ENCODE data around the gene EVA1C. TPM values are rescaled to one million over a fixed set of nuclear protein-coding genes. Genes with fewer than 3 reads are reported as not detected.
"Not testable (repeated sequence)": the region's sequence is repeated elsewhere in the genome, so short reads cannot be mapped to it uniquely, and the experiment has no call there.

Gene EVA1C
- total RNA-seq, 3 donors from 2014 or later: 12.8 to 15.3 (median 14.7) TPM

DNA sequence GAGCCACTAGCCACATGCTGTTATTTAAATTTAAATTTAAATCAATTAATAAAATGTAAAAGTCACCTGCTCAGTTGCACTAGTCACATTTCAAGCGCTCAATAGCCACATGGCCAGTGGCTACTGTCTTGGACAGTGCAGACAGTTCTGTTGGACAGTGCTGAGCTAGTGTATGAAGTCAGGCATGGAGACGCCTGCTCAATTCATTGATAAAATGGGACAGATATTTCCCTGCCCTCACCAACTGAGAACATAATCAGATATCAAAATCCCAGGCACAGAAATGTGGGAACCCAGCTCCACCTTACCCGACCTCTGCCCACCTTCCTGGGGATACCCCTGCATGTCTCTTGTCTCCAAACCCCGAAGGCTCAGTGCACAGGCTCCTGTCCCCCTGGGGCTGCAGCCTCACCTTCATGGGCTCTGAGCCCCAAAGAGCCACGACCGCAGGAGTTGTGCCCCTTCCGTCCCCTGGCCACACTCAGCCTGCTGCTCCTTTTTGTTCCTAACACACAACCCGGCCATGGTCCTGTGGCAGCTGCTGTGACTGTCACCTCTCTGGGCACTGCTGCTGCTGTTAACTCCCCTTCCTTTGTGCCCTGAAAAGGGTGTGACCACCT is 109.3 kb downstream of the EVA1C start:
- DNase-seq: no peak
- Mint-ChIP-seq H3K36me3 (ENCODE audit: insufficient read depth) (no peaks in the 10 kb centered on the region), H3K27me3 (ENCODE audit: low read depth) (no peaks in the 10 kb centered on the region), H3K9me3 (peaks cover 4% of the 10 kb centered on the region), H3K4me3 (no peak overlapping the region), H3K4me1 (ENCODE audit: low read depth) (no peaks in the 10 kb centered on the region)
- no peak for ATAC-seq

GRCh38 chr21:32523463-32523862 is 111.0 kb downstream of the EVA1C start:
- H3K4me1 Mint-ChIP-seq (ENCODE audit: low read depth): no peaks in the 10 kb centered on the region
- H3K4me3 Mint-ChIP-seq: no peak overlapping the region
- no peaks in the 10 kb centered on the region for H3K27me3 Mint-ChIP-seq (ENCODE audit: low read depth)
- DNase-seq (no peak), ATAC-seq (no peak)
- no peaks in the 10 kb centered on the region for H3K36me3 Mint-ChIP-seq (ENCODE audit: insufficient read depth)
- no peaks in the 10 kb centered on the region for H3K9me3 Mint-ChIP-seq

DNA sequence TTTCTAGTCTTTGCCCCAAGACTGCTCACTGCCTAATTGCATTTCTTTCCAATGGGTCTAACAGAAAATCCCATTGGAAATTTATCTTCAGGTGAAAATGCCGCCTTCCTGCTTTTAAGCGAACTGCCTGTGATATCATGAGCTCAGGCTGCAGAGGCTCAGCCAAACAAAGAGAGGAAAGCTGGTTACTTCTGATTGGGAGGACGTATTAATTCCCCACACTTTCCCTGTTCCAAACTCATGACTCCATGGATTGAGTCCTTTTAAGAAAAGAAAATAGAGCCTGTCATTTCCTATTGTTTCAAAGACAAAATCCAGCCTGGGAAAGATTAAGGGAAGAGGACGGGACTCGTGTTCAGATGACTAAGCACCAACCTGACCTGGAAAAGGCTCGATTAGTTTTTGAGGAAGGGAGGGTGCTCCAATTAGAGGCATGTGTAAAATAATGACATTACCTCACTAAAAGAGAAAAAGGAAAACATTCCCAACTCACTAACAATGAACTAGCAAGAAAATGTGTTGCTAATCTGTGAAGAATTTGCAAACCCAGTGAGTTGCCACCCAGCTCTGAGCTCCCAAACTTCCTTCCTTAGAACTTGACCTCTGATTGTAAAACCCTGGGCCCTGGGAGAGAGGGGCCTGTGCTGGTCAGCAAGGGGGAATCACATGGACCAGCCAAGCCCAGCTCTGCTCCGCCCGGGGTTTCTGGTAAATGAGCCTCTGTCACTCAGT is 111.6 kb downstream of the EVA1C start:
- ATAC-seq (no peak), DNase-seq (no peak)
- H3K36me3 Mint-ChIP-seq (ENCODE audit: insufficient read depth): no peaks in the 10 kb centered on the region
- no peaks in the 10 kb centered on the region for H3K27me3 Mint-ChIP-seq (ENCODE audit: low read depth)
- no peaks in the 10 kb centered on the region for H3K9me3 Mint-ChIP-seq
- no peaks in the 10 kb centered on the region for H3K4me1 Mint-ChIP-seq (ENCODE audit: low read depth)
- no peak overlapping the region for H3K4me3 Mint-ChIP-seq

DNA sequence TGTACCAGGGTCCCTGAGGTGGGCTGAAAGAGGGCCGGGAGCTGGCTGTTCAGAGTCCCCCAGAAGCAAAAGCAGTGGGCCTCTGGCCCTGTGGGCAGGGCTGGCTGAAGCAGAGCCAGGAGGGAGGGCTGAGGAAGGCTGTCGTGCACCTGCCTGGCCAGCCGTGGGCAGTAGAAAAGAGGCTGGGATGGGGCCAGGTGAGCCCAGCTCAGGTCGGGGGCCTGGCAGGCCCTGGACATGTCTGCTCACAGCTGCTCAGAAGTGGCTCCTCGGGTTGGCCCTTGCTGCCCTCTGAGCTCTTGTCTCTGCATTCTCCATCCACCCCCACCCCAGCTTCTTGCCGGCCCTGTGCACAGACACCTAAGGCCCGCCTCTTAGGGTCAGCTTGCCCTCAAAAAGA is 112.8 kb downstream of the EVA1C start:
- Mint-ChIP-seq H3K36me3 (ENCODE audit: insufficient read depth) (no peaks in the 10 kb centered on the region), H3K9me3 (no peaks in the 10 kb centered on the region), H3K4me1 (ENCODE audit: low read depth) (no peaks in the 10 kb centered on the region), H3K27me3 (ENCODE audit: low read depth) (no peaks in the 10 kb centered on the region), H3K4me3 (no peak overlapping the region)
- DNase-seq (no peak), ATAC-seq (no peak)

DNA sequence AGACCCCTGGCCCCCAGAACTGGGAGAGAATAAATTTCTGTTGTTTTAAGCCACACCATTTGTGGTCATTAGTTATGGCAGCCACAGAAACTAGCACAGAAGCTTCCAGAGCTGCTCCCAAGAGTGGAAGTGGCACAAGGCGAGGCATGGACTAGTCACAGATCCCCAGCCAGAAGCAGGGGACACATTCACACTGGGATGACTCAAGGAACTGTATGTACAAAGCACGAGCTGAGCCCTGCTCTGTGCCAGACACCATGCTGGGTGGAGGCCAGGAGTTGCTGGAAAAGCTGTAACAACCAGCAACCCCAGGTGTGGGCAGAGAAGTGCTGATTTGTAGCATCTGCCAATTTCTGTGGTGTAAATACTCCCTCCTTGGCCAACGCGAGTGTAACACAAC is 117.2 kb downstream of the EVA1C start:
- no peak overlapping the region for H3K4me3 Mint-ChIP-seq
- DNase-seq (no peak), ATAC-seq (no peak)
- H3K36me3 Mint-ChIP-seq (ENCODE audit: insufficient read depth): no peaks in the 10 kb centered on the region
- no peaks in the 10 kb centered on the region for H3K27me3 Mint-ChIP-seq (ENCODE audit: low read depth)
- no peaks in the 10 kb centered on the region for H3K9me3 Mint-ChIP-seq
- H3K4me1 Mint-ChIP-seq (ENCODE audit: low read depth): no peaks in the 10 kb centered on the region

DNA sequence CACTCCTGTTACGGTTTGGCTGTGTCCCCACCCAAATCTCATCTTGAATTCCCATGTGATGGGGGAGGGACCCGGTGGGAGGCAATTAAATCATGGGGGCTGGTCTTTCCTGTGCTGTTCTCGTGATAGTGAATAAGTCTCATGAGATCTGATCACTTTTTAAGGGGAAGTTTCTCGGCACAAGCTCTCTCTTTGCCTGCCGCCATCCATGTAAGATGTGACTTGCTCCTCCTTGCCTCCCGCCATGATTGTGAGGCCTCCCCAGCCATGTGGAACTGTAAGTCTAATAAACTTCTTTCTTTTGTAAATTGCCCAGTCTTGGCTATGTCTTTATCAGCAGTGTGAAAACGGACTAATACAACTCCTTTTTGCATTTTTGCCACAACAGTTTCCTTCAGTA is 118.3 kb downstream of the EVA1C start:
- not testable (repeated sequence) for H3K27me3 Mint-ChIP-seq (ENCODE audit: low read depth); ATAC-seq; H3K4me1 Mint-ChIP-seq (ENCODE audit: low read depth); H3K4me3 Mint-ChIP-seq; DNase-seq; H3K36me3 Mint-ChIP-seq (ENCODE audit: insufficient read depth); H3K9me3 Mint-ChIP-seq

DNA sequence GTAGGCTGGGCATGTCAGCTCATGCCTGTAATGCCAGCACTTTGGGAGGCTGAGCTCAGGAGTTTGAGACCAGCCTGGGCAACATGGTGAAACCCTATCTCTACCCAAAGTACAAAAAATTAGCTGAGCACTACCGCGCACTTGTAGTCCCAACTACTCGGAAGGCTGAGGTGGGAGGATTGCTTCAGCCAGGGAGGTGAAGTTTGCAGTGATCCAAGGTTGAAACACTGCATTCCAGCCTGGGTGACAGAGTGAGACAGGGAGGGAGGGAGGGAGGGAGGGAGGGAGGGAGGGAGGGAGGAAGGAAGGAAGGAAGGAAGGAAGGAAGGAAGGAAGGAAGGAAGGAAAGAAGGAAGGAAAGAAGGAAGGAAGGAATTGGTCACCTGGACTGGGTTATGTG is 119.1 kb downstream of the EVA1C start:
- ATAC-seq; H3K4me3 Mint-ChIP-seq; H3K9me3 Mint-ChIP-seq; H3K4me1 Mint-ChIP-seq (ENCODE audit: low read depth); H3K36me3 Mint-ChIP-seq (ENCODE audit: insufficient read depth); H3K27me3 Mint-ChIP-seq (ENCODE audit: low read depth); DNase-seq: not testable (repeated sequence)

DNA sequence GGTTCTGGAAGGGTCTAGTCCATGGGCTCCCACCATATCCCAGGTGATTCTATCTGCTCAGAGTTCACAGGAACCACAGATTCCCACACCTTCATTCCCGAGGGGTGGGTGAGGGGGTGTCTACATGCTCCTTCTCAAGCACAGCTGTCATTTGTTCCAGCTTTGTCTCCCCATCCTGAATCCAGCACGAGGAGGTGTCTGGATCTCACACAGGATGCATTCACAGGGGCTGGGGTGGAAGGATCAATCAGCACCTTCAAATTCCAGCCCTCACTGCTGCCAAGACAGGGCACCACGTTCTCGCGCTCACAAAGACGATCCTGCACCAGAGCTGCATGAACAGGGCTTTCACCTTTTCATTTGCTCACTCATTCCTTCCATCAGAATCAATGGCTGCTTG is 120.1 kb downstream of the EVA1C start:
- no peak overlapping the region for H3K4me3 Mint-ChIP-seq
- ATAC-seq: no peak
- DNase-seq: no peak
- no peaks in the 10 kb centered on the region for H3K9me3 Mint-ChIP-seq
- H3K36me3 Mint-ChIP-seq (ENCODE audit: insufficient read depth): no peaks in the 10 kb centered on the region
- peaks cover 10% of the 10 kb centered on the region for H3K4me1 Mint-ChIP-seq (ENCODE audit: low read depth)
- no peaks in the 10 kb centered on the region for H3K27me3 Mint-ChIP-seq (ENCODE audit: low read depth)

DNA sequence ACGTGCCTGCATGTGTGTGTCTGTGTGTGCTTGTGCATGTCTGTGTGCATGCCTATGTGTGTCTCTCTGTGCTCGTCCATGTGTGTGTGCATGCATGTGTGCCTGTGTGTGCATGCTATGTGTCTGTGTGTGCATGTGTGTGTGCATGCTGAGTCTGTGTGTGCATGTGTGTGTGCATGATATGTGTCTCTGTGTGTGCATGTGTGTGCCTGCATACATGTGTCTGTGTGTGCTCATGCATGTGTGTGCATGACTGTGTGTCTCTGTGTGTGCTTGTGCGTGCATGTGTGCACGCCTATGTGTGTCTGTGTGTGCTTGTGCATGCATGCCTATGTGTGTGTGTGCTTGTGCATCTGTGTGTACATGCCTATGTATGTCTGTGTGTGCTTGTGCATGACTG is 120.5 kb downstream of the EVA1C start:
- Mint-ChIP-seq H3K4me1 (ENCODE audit: low read depth) (peaks cover 10% of the 10 kb centered on the region), H3K4me3 (no peak overlapping the region), H3K36me3 (ENCODE audit: insufficient read depth) (no peaks in the 10 kb centered on the region), H3K27me3 (ENCODE audit: low read depth) (no peaks in the 10 kb centered on the region), H3K9me3 (no peaks in the 10 kb centered on the region)
- DNase-seq (no peak), ATAC-seq (no peak)

- no peaks in the 10 kb centered on the region for H3K9me3 Mint-ChIP-seq
- no peaks in the 10 kb centered on the region for H3K36me3 Mint-ChIP-seq (ENCODE audit: insufficient read depth)
- no peak overlapping the region for H3K4me3 Mint-ChIP-seq
- no peak for DNase-seq
- no peaks in the 10 kb centered on the region for H3K27me3 Mint-ChIP-seq (ENCODE audit: low read depth)
- ATAC-seq: no peak
- peaks cover 13% of the 10 kb centered on the region for H3K4me1 Mint-ChIP-seq (ENCODE audit: low read depth)
Observed at GRCh38 chr21:32533611-32534010, 121.1 kb downstream of the EVA1C start.

- DNase-seq (no peak), ATAC-seq (no peak)
- no peaks in the 10 kb centered on the region for H3K36me3 Mint-ChIP-seq (ENCODE audit: insufficient read depth)
- H3K4me1 Mint-ChIP-seq (ENCODE audit: low read depth): peaks cover 18% of the 10 kb centered on the region
- H3K4me3 Mint-ChIP-seq: no peak overlapping the region
- no peaks in the 10 kb centered on the region for H3K9me3 Mint-ChIP-seq
- no peaks in the 10 kb centered on the region for H3K27me3 Mint-ChIP-seq (ENCODE audit: low read depth)
Observed at GRCh38 chr21:32534113-32534512, 121.6 kb downstream of the EVA1C start.

GRCh38 chr21:32535612-32536011 is 123.1 kb downstream of the EVA1C start:
- ATAC-seq: no peak

GRCh38 chr21:32537569-32537881 is 125.0 kb downstream of the EVA1C start:
- peaks cover 18% of the 10 kb centered on the region for H3K4me1 Mint-ChIP-seq (ENCODE audit: low read depth)
- no peak for ATAC-seq
- H3K36me3 Mint-ChIP-seq (ENCODE audit: insufficient read depth): no peaks in the 10 kb centered on the region
- no peaks in the 10 kb centered on the region for H3K27me3 Mint-ChIP-seq (ENCODE audit: low read depth)
- no peak for DNase-seq
- H3K9me3 Mint-ChIP-seq: no peaks in the 10 kb centered on the region
- no peak overlapping the region for H3K4me3 Mint-ChIP-seq

More at GRCh38 chr21:32535612-32536011, 123.1 kb downstream of the EVA1C start:
- no peak for DNase-seq
- H3K4me1 Mint-ChIP-seq (ENCODE audit: low read depth): peaks cover 18% of the 10 kb centered on the region
- no peak overlapping the region for H3K4me3 Mint-ChIP-seq
- no peaks in the 10 kb centered on the region for H3K9me3 Mint-ChIP-seq
- no peaks in the 10 kb centered on the region for H3K36me3 Mint-ChIP-seq (ENCODE audit: insufficient read depth)
- no peaks in the 10 kb centered on the region for H3K27me3 Mint-ChIP-seq (ENCODE audit: low read depth)

DNA sequence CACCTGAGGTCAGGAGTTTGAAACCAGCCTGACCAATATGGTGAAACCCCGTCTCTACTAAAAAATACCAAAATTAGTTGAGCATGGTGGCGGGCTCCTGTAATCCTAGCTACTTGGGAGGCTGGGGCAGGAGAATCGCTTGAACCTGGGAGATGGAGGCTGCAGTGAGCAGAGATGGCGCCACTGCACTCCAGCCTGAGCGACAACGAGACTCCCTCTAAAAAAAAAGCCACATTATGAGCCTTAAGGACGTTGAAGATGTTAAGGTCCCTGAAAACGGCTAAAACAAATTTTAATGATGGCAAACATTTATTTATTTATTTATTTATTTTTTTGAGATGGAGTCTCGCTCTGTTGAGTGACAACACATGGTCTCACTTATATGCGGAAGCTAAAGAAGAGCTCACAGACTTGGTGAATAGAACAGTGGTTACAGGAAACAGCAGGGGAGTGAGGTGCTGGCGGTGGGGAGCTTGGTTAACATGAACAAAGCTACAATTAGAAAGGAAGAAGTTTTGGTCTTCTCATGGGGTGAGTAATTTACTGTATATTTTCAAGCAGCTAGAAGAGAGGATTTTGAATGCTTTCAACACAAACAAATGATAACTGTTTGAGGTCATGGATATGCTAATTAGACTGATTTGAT is 125.8 kb downstream of the EVA1C start:
- no peak overlapping the region for H3K4me3 Mint-ChIP-seq
- no peaks in the 10 kb centered on the region for H3K36me3 Mint-ChIP-seq (ENCODE audit: insufficient read depth)
- no peaks in the 10 kb centered on the region for H3K9me3 Mint-ChIP-seq
- peak; percentile 69 to 90 for ATAC-seq
- peaks cover 18% of the 10 kb centered on the region for H3K4me1 Mint-ChIP-seq (ENCODE audit: low read depth)
- no peaks in the 10 kb centered on the region for H3K27me3 Mint-ChIP-seq (ENCODE audit: low read depth)
- DNase-seq: peak; percentile 12

- Mint-ChIP-seq H3K4me1 (ENCODE audit: low read depth) (peaks cover 18% of the 10 kb centered on the region), H3K36me3 (ENCODE audit: insufficient read depth) (no peaks in the 10 kb centered on the region), H3K9me3 (no peaks in the 10 kb centered on the region), H3K27me3 (ENCODE audit: low read depth) (no peaks in the 10 kb centered on the region), H3K4me3 (no peak overlapping the region)
- DNase-seq: no peak
- ATAC-seq: no peak
Observed at GRCh38 chr21:32539378-32539777, 126.9 kb downstream of the EVA1C start.

Measured in activated T-cell treated with anti-CD3 and anti-CD28 coated beads, Interleukin-2, amount 50 U/mL, for 4 hours (primary cell).